Endometrial microvascular endothelial cells (primary cell): ENCODE data around the gene ZFP2. TPM values are rescaled to one million over a fixed set of nuclear protein-coding genes. Genes with fewer than 3 reads are reported as not detected.
"Not testable (repeated sequence)": the region's sequence is repeated elsewhere in the genome, so short reads cannot be mapped to it uniquely, and the experiment has no call there.

Experiments used
- in situ Hi-C: cut with HindIII; loops from 2 replicates; pipeline ENCODE4 v1.10.0; 2017; ENCODE audit warnings: low sequenced_read_pairs, low pct_unique_long_range_greater_than_20kb; ENCODE audit errors: inconsistent ontology term
- total RNA-seq: library from RNA; depleted of rRNA; stranded (reverse); fragments of >200 nt; gene quantifications from one replicate; pipeline ENCODE4 v1.2.3, GENCODE V29; 2015; ENCODE audit errors: inconsistent ontology term

The ZFP2 gene
- 0.65 TPM for total RNA-seq

DNA sequence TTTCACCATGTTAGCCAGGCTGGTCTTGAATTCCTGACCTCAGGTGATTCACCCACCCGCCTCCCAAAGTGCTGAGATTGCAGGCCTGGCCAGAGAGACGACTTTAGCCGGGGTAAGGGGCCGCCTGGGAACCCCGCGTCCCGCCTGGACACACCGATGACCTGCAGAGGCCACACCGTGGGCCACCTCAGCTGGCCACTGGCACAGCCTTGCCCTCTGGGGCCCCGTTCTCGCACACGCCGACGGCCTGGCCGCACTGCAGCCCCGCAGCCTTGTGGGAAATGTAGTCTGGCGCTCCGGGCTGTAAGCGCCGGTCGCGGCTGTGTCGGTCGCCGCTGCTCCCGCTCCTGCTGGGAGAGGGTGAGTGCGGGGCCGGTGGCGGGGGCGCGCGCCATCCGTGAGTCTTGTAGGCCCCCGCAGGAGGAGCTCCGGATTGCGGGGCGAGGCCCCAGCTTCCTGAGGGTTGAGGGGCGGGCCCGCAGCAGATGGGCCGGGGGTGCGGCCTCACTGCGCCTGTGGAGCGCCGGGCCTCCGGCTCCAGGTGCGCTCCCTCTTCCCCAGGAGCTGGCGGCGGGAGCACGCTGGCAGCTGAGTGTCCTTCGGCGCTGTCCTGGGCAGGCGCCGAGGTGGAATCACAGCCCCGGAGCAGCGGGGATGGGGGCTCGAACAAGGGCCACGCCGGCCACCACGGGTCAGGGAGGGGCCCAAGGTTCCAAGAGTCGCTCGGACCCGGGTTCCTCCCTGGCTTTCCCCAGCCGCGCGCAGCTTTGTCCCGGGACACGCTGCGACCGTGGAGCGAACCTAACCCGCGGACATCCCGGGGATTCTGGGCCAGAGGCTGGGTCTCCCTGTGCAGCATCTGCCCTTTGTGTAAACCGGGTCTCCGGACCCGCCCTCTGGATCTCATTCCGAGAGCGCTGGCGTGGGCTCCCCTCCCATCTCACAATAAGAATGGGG is at the start of gene ZFP2:
Gene ZFP2, plus strand, starts transcription at position 299 of the 957 bp plus-strand sequence. CDS start 35,401 bp downstream, outside the sequence.
- in situ Hi-C loops = no loop called here

DNA sequence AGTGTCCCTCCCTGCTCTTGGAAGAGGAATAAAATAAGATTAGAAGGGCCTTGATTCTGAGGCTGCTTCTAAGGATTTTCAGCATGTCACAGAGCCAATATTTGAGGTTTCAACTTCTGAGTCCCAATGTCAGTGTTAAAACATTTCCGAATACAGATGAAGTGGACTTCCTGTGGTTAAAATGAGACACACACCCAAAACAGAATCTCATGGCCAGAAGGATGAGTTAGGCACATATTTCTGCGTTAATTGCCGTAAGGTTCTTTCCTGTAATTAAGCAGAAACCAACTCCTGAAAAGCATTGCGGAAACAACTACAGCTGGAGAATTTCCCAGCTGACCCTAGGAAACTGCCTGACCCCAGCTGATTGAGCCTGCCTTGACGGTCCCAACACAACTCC is 46.4 kb upstream of the ZFP2 start:
- in situ Hi-C loops = no loop called here

DNA sequence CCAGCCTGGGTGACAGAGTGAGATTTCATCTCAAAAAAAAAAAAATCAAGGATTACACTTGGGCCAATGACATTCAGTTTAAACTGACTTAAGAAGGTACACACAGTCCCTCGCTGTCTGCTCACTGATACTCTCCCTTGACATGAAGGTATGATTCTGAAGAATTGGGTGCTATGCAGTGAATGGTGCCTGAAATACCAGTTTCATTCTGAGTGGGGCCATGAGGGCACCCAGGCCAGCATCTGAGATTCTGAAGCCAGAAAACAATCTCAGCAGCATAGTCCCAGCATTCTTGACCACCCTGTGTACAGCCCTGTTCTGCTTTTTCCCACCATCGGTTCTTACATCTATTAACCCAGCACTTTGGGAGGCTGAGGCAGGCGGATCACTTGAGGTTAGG is 43.8 kb upstream of the ZFP2 start:
- in situ Hi-C loops = no loop called here

DNA sequence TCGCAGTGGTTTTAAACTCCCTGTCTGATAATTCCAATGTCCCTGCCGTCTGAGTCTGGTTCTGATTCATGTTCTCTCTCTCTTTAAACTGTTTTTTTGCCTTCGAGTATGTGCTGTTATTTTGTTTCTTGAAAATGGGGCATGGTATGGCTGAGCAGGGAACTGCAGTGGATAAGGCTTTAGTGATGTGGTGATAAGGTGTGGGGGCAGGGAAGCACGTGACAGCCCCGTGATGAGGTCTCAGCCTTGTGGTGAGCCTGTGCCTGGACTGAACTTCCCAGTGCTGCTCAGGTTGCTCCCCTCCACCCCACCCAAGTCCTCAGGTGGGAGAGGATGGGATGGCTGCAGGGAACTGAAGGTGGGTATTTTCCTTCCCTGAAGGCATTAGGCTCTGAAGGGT is 41.4 kb upstream of the ZFP2 start:
- in situ Hi-C loops = no loop called here

DNA sequence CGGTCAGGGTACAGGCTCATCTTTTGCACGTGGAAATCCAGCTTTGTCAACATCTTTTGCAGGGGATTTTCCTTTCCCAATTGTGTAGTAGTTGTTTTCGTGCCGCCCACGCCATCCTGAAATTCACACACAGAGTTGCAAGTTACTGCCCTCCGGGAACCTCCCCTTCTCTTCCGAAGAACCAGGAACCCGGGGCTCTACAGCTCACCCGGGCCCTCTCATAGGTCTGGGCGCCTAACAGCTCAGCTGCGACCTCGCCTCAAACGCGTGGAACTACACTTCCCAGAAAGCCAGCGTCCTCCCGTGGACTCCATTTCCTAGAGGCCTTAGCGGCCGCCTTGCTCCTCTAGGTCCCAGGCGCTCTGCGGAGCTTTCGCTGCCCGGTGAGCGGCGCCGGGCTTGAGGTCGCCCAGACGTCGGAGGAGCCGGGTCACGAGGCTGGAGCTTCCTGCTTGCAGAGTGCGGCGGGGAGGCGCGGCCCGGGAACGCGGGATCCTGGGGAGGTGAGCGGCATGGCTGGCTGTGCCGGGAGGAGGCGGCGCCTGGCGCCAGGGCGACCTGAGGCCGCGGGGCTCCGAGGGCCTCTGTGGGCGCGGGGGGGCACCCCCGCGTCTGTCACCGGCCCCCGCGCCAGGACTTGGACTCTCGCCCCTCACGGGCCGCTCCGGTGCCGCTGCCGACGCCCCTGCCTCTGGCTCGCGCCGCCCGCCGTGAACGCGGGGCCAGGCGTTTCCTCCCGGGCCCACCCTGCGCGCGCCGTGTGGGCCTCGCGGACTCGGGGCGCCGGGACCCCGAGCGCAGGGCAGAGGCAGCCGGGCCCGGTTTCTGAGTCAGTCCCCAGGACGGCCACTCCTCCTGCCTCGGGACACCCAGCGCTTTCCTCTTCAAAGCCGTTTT is 35.8 kb upstream of the ZFP2 start, which contains the start of gene ZNF354B:
Gene ZNF354B, plus strand, starts transcription at position 329 of the 897 bp plus-strand sequence. CDS start 1,095 bp downstream, outside the sequence.
- in situ Hi-C loops = loop anchor here (10.0 kb wide), 1 partner anchor 135 kb away; no protein-coding TSS in a partner anchor

DNA sequence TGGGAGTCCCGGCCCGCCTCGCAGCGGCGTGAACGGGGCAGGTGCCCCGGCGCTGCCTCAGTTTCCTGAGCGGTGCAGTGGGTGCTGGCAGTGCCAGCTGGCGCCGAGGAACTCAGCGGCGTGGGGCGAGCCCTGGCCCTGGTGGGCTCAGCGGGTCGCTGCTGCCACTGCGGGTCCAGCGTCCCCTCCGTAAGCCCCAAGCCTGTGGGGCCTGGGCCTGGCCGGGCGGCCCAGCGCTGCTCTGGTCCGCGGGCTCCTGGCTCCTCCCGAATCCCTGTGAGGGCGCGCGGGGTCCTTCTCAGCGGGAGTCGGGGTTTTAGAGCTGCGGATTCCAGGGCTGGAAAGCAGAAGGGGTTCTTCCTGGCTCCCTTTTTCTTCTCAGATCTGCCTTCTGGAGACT is 35.1 kb upstream of the ZFP2 start:
- in situ Hi-C loops = loop anchor here (10.0 kb wide), 1 partner anchor 136 kb away; no protein-coding TSS in a partner anchor

DNA sequence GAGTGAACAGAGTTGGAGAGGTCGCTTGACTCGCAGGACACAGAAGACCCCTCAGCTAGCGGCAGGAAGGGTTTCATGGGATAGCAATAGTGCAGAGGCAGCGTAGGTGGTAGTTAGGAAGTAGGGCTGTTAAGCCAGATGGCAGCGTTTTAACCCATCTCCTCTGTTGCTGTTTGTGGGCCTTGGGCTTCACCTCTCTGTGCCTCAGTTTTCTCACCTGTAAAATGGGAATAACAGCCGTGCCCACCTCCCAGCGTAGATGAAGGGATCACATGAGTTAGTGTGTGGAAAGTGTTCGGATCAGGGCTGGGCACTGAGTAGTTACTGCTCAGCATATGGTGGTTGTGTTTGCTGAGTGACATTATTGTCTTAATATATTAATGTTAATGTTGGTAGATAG is 34.1 kb upstream of the ZFP2 start:
- in situ Hi-C loops = loop anchor here (10.0 kb wide), 1 partner anchor 137 kb away; no protein-coding TSS in a partner anchor

DNA sequence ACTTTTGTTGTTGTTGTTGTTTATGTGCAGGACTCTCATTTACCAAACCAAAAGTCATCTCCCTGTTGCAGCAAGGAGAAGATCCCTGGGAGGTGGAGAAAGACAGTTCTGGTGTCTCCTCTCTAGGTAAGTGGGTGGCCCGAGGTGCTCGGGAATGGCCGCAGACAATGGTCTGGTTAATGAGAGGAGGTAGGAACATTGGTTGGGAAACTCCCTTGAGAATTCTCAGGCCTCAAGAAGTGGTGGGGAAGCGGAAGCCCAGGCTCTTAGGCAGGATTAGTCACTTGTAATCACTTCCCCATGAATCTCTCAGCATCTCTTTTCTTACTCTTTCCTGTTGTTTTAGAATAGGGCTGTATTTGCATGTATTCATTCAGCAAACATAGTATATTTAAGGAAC is 28.8 kb upstream of the ZFP2 start:
- in situ Hi-C loops = loop anchor here (10.0 kb wide), 1 partner anchor 142 kb away; no protein-coding TSS in a partner anchor

DNA sequence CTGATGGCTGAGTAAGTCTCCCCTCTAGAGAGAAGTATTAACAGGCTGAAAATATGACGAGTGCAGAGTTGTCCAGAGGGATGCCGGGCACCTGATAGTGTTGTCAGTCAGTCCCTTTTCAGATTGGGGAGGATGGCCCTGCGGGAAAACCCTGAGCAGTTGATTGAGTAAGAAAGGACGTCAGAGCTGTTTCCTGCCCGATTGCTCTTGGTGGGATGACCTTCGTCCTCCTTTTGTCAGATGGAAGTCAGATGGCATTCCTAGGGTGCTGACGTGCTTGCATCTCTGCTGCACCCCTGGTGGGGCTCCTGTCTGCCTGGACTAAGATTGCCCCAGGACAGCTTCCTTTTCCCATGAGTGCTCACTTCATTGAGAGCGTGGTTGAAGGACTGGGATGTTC is 26.1 kb upstream of the ZFP2 start:
- in situ Hi-C loops = loop anchor here (10.0 kb wide), 1 partner anchor 145 kb away; no protein-coding TSS in a partner anchor

DNA sequence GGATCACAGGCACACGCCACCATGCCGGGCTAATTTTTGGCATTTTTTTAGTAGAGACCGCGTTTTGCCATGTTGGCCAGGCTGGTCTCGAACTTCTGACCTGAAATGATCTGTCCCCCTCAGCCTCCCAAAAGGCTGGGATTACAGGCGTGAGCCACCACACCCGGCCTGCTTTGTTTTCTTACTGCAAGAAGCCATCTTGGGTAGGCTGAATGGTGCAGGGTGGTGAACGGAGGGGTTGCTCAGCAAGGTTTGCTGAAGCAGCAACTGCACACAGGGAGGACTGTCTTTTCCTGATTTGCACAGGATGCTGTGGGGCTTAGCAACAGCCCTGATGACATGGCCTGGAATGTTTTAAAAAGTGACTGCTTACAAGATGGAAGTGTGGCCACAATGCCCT is 25.3 kb upstream of the ZFP2 start:
- in situ Hi-C loops = no loop called here

DNA sequence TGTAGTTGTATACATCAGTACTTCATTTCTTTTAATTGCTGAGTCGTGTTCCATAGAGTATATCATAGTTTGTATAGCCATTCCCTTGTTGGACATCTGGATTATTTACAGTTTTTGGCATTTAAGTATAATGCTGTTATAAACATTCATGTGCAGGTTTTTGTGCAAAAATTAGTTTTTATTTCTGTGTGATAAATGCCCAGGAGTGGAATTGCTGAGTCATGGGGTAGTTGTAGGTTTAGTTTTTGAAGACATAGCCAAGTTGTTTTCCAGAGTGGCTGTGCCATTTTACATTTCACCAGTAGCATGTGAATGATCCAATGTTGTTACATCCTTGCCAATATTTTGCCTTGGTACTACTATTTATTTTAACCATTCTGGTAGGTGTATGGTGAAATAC is 23.4 kb upstream of the ZFP2 start:
- in situ Hi-C loops = no loop called here

DNA sequence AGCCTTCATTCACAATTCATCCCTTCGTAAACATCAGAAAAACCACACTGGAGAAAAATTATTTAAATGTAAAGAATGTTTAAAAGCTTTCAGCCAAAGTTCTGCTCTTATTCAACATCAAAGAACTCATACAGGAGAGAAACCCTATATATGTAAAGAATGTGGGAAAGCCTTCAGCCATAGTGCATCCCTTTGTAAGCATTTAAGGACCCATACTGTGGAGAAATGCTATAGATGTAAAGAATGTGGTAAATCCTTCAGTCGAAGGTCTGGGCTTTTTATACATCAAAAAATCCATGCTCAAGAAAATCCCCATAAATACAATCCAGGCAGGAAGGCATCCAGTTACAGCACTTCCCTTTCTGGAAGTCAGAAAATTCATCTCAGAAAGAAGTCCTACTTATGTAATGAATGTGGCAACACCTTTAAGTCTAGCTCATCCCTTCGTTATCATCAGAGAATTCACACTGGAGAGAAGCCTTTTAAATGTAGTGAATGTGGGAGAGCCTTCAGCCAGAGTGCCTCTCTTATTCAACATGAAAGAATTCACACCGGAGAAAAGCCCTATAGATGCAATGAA is 12.5 kb upstream of the ZFP2 start:
- in situ Hi-C loops = not testable (repeated sequence)

DNA sequence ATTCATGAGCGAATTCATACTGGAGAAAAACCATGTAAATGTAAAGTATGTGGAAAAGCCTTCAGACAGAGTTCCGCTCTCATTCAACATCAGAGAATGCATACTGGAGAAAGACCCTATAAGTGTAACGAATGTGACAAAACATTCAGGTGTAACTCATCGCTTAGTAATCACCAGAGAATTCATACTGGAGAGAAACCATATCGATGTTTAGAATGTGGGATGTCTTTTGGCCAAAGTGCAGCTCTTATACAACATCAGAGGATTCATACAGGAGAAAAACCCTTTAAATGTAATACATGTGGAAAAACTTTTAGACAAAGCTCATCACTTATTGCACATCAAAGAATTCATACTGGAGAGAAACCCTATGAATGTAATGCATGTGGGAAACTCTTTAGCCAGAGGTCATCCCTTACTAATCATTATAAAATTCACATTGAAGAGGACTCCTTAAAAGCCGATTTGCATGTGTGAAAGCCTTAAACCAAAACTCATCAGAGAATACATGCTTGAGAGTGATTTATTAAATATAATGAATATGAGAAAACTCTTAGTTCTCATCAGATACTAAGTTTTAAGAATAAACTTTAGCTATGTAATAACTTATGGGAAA is 11.8 kb upstream of the ZFP2 start:
- in situ Hi-C loops = no loop called here

DNA sequence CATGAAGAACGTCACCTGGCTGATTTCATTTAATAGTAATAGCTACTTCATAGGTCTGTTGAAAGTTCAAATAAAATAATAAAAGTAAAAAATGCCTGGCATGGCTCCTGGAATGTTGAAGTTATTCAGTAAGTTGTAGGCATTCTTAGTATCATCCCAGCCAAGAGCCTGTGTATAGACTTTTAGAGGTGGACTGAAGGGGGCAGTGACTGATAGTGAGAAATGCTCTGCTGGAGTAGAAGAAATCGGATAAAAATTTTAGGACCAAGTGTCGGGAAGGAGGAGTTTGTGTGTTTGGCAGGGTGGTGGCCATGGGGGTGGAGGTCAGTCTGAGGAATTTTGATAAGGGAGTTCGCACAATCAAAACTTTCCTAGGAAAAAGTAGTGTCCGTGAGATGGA is 3.6 kb downstream of the ZFP2 start:
- in situ Hi-C loops = no loop called here

DNA sequence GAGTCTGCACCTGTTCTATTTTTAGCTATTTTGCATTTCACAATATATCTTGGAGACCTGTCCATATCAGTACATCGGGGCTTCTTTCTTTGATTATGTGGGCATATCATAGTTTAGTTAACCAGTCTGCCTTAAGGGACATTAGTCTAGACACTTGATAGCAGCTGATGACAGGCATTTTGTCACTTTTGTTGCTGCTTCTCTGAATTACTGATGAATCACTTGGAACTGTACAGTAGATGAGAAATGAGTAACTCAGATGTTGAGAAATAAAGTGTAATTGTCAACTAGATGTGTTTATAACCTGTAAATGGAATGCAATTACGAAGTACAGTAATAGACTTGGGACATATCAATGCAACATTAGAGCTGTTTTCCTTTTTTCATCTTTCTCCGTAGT is 7.1 kb downstream of the ZFP2 start:
- in situ Hi-C loops = no loop called here

DNA sequence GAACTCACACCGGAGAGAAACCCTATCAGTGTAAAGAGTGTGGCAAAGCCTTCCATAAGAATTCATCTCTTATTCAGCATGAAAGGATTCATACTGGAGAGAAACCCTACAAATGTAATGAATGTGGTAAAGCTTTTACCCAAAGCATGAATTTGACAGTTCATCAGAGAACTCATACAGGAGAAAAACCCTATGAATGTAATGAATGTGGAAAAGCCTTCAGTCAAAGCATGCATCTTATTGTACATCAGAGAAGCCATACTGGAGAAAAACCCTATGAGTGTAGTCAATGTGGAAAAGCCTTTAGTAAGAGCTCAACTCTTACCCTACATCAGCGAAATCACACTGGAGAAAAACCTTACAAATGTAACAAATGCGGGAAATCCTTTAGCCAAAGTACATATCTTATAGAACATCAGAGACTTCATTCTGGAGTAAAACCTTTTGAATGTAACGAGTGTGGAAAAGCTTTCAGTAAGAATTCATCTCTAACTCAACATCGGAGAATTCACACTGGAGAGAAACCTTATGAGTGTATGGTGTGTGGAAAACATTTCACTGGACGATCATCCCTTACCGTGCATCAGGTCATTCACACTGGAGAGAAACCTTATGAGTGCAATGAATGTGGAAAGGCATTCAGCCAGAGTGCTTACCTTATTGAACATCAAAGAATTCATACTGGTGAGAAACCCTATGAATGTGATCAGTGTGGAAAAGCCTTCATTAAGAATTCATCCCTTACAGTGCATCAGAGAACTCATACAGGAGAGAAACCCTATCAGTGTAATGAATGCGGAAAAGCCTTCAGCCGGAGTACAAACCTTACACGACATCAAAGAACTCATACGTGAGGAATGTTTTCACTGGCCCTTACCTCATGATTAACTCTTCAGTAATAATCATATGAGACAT is 36.4 kb downstream of the ZFP2 start:
- in situ Hi-C loops = no loop called here

DNA sequence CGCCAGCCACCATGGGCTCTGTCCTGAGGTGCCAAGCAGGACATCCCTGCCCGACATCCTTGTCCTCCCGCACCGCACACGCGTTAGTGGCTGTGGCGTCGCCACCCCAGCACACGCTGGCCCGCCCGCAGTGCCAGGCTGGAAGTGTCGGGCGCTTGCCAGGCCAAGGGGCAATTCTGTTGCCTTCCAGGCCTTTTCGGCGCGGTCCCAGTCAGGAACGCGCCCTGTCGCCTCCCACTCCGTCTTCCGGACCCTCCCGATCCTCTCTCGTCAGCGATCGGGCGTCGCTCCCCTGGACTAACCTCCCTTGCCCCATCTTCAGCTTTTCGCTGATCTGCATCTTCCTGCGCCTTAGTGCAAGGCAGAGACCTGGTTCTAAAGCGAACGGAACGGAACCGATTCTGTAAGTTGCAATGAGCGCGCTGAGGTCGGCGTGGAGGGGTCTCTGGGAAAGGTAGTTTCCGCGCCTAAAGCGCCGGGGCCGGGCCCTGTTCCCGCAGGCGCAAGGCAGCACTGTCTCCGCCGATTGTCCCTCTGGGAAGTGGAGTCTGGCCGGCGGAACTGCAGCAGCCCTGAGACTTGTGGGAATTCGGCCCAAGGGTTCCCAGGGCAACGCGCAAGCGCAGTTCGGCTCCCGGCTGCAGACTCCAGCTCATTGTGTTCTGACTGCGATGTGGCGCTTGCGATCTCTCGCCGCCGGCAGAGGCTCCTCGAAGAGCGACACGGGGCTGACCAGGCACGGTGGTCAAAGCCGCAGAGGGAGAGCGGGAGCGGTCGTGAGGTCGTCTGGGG is 45.1 kb downstream of the ZFP2 start, which contains the start of gene ZNF454:
Gene ZNF454, plus strand, starts transcription at position 630 of the 792 bp plus-strand sequence. CDS start 1,594 bp downstream, outside the sequence.
- in situ Hi-C loops = no loop called here
